Activated naive CD8-positive, alpha-beta T cell treated with anti-CD3 and anti-CD28 coated beads, Interleukin-2, amount 50 U/mL, for 16 hours (primary cell): ENCODE measurements around the gene ITM2C.

Experiments used
- DNase-seq: peaks from one replicate; pipeline ENCODE4 v3.0.0-alpha.2; 2020; ENCODE audit warnings: low read depth, low spot score

The ITM2C gene

GRCh38 chr2:230925879-230926765, 61.4 kb downstream of the ITM2C start:
- DNase-seq = no peak

- DNase-seq = no peak
These were observed 63.1 kb downstream of the ITM2C start for GRCh38 chr2:230927711-230928341.
